DND-41 (cell line): ENCODE measurements around the gene PABPC1L.
A peak's percentile ranks its signal among the peaks of the same experiment; 100 is the strongest.

Experiments
- ATAC-seq: fragments of 200-7000 bp; cut with Tn5 transposase; 3 replicates; pipeline ENCODE4 v1.9.1; 2021; ENCODE audit warnings: low read depth; ENCODE audit not compliant: insufficient read depth
- DNase-seq: peaks from one replicate; pipeline ENCODE4 v3.0.0-alpha.2; 2020
- H2AFZ ChIP-seq: 2 replicates; pipeline ENCODE4 v1.6.0; 2012; ENCODE audit warnings: low read depth, low read length
- H3K27ac ChIP-seq: 2 replicates; pipeline ENCODE4 v1.5.1; 2012; ENCODE audit warnings: low read length, inconsistent platforms
- H3K27me3 ChIP-seq: fragments of 200-600 bp; sonication (generic); 2 replicates; pipeline ENCODE4 v1.6.0; 2012; ENCODE audit warnings: low read length, mild to moderate bottlenecking, inconsistent platforms; ENCODE audit not compliant: insufficient read depth, poor library complexity
- H3K36me3 ChIP-seq: 2 replicates; pipeline ENCODE4 v1.5.1; 2012; ENCODE audit warnings: low read length, inconsistent platforms; ENCODE audit not compliant: insufficient read depth
- H3K4me1 ChIP-seq: 2 replicates; pipeline ENCODE4 v1.5.1; 2012; ENCODE audit warnings: mild to moderate bottlenecking, low read length; ENCODE audit not compliant: insufficient read depth
- H3K4me2 ChIP-seq: 2 replicates; pipeline ENCODE4 v1.6.0; 2012; ENCODE audit warnings: mild to moderate bottlenecking, moderate library complexity, low read length, inconsistent platforms; ENCODE audit not compliant: insufficient read depth
- H3K4me3 ChIP-seq, 2 experiments: fragments of 200-600 bp in 1 of 2; shearing (Covaris generic) in 1 of 2; 2 replicates each; pipeline ENCODE4 v1.5.1; 2012 to 2016; ENCODE audit warnings: inconsistent platforms in 2 of 2, low read length in 2 of 2, mild to moderate bottlenecking in 2 of 2, low read depth in 1 of 2, moderate library complexity in 1 of 2
- H3K79me2 ChIP-seq: 2 replicates; pipeline ENCODE4 v1.6.0; 2012; ENCODE audit warnings: low read length, inconsistent platforms; ENCODE audit not compliant: insufficient read depth
- H3K9ac ChIP-seq: 2 replicates; pipeline ENCODE4 v1.6.0; 2012; ENCODE audit warnings: low read depth, mild to moderate bottlenecking, inconsistent platforms, low read length, moderate library complexity
- H3K9me3 ChIP-seq: 2 replicates; pipeline ENCODE4 v1.5.1; 2012; ENCODE audit warnings: low read length, moderate library complexity, mild to moderate bottlenecking, inconsistent platforms; ENCODE audit not compliant: insufficient read depth, severe bottlenecking
- H4K20me1 ChIP-seq: 2 replicates; pipeline ENCODE4 v1.6.0; 2012; ENCODE audit warnings: low read length; ENCODE audit not compliant: insufficient read depth
- CTCF ChIP-seq: IDR thresholded peaks from 2 replicates; pipeline ENCODE4 v1.5.1; 2012; ENCODE audit warnings: borderline replicate concordance, low read length, moderate library complexity, mild to moderate bottlenecking; ENCODE audit not compliant: poor library complexity, severe bottlenecking; ENCODE audit errors: extremely low read depth
- EZH2 ChIP-seq: IDR thresholded peaks from 3 replicates; pipeline ENCODE4 v1.6.1; 2012; ENCODE audit warnings: borderline replicate concordance, low read depth, mild to moderate bottlenecking, moderate library complexity, low read length, inconsistent platforms; ENCODE audit not compliant: severe bottlenecking

The PABPC1L gene

GRCh38 chr20:44962483-44962882, 52.6 kb downstream of the PABPC1L start:
- Histone ChIP-seq H3K9ac (no peak overlapping the region), H3K4me1 (peaks cover 55% of the 10 kb centered on the region), H3K9me3 (no peaks in the 10 kb centered on the region), H2AFZ (no peak overlapping the region), H3K27ac (no peak overlapping the region), H3K27me3 (no peaks in the 10 kb centered on the region), H3K36me3 (peaks cover 12% of the 10 kb centered on the region), H3K4me2 (no peak overlapping the region), H4K20me1 (peaks cover 19% of the 10 kb centered on the region; the same call in 1 of the 2 replicates), H3K4me3 (no peak overlapping the region), H3K79me2 (peaks cover 49% of the 10 kb centered on the region)
- TF ChIP-seq CTCF (no peak), EZH2 (no peak)
- no peak for ATAC-seq
- DNase-seq, result no peak

GRCh38 chr20:44963325-44964215, 53.7 kb downstream of the PABPC1L start:
- H3K4me2 ChIP-seq, result no peak overlapping the region
- H3K4me1 ChIP-seq, result peaks cover 55% of the 10 kb centered on the region
- H4K20me1 ChIP-seq, result peaks cover 19% of the 10 kb centered on the region; the same call in 1 of the 2 replicates
- H3K4me3 ChIP-seq, result no peak overlapping the region
- no peak for TF ChIP-seq EZH2
- H3K9ac ChIP-seq, result no peak overlapping the region
- ATAC-seq, result no peak
- no peaks in the 10 kb centered on the region for H3K27me3 ChIP-seq
- H3K36me3 ChIP-seq, result peaks cover 1% of the 10 kb centered on the region; the same call in 1 of the 2 replicates
- no peak overlapping the region for H3K27ac ChIP-seq
- peaks cover 49% of the 10 kb centered on the region for H3K79me2 ChIP-seq
- no peak for DNase-seq
- H3K9me3 ChIP-seq, result no peaks in the 10 kb centered on the region
- H2AFZ ChIP-seq, result no peak overlapping the region; the same call in 1 of the 2 replicates

- Histone ChIP-seq H2AFZ (peak overlapping the region; percentile 90), H3K36me3 (no peaks in the 10 kb centered on the region), H3K4me1 (peaks cover 62% of the 10 kb centered on the region), H3K4me3 (peak overlapping the region; percentile 54 to 88; a peak in 3 of 4 replicates), H3K27me3 (no peaks in the 10 kb centered on the region), H3K9ac (peak overlapping the region; percentile 78), H3K9me3 (no peaks in the 10 kb centered on the region), H3K4me2 (peak overlapping the region; percentile 95), H4K20me1 (peaks cover 14% of the 10 kb centered on the region; the same call in 1 of the 2 replicates), H3K27ac (peak overlapping the region; percentile 85), H3K79me2 (peaks cover 51% of the 10 kb centered on the region)
- DNase-seq (no peak), ATAC-seq (no peak)
- TF ChIP-seq EZH2 (no peak), CTCF (no peak)
These were observed 55.8 kb downstream of the PABPC1L start for GRCh38 chr20:44965651-44966029.
